CD4-positive, CD25-positive, alpha-beta regulatory T cell (primary cell): Measurements from ENCODE around the gene BTBD16. TPM values are rescaled to one million over a fixed set of nuclear protein-coding genes. Genes with fewer than 3 reads are reported as not detected.

Experiments
- ATAC-seq, 2 donors: fragments of 150-1000 bp; cut with Tn5 transposase; one replicate each; pipeline ENCODE4 v1.10.0; 2021; ENCODE audit warnings: low read depth in 2 of 2, moderate number of reproducible peaks in 2 of 2, moderate library complexity in 1 of 2
- DNase-seq, 3 donors: peaks; one replicate each; pipeline versions ENCODE4 v3.0.0 to v3.0.0-alpha.2; 2012 to 2022; ENCODE audit warnings: mixed read lengths in 1 of 3
- H3K27ac ChIP-seq: one replicate; pipeline ENCODE4 v1.7.0; 2013; ENCODE audit warnings: mild to moderate bottlenecking, low read length; ENCODE audit not compliant: insufficient read depth, poor library complexity, severe bottlenecking
- H3K27me3 ChIP-seq: one replicate; pipeline ENCODE4 v1.7.0; 2013; ENCODE audit warnings: low read length; ENCODE audit not compliant: control insufficient read depth, insufficient read depth
- H3K36me3 ChIP-seq: one replicate; pipeline ENCODE4 v1.7.0; 2013; ENCODE audit warnings: mild to moderate bottlenecking, low read length, moderate library complexity; ENCODE audit not compliant: control insufficient read depth, insufficient read depth
- H3K4me1 ChIP-seq: 2 replicates; pipeline ENCODE4 v1.7.0; 2013; ENCODE audit warnings: mild to moderate bottlenecking, low read length; ENCODE audit not compliant: insufficient read depth, control insufficient read depth, poor library complexity, severe bottlenecking
- H3K4me3 ChIP-seq: one replicate; pipeline ENCODE4 v1.7.0; 2013; ENCODE audit warnings: low read depth, mild to moderate bottlenecking, low read length, moderate library complexity
- H3K9me3 ChIP-seq, 2 experiments: 1 replicate in 1 of 2; 2 replicates in 1 of 2; pipeline ENCODE4 v1.7.0; 2013; ENCODE audit warnings: low read length in 2 of 2, mild to moderate bottlenecking in 1 of 2, moderate library complexity in 1 of 2; ENCODE audit not compliant: control insufficient read depth in 2 of 2
- H3K27ac Mint-ChIP-seq, 3 donors: one replicate each; pipeline ENCODE4 v1.8.0; 2020 to 2022; ENCODE audit warnings: mild to moderate bottlenecking in 3 of 3, mixed read lengths in 3 of 3, moderate library complexity in 2 of 3
- H3K27me3 Mint-ChIP-seq: one replicate; pipeline ENCODE4 v1.8.0; 2022; ENCODE audit warnings: mild to moderate bottlenecking, mixed read lengths
- H3K36me3 Mint-ChIP-seq: one replicate; pipeline ENCODE4 v1.8.0; 2020; ENCODE audit warnings: mixed read lengths
- H3K4me1 Mint-ChIP-seq, 4 donors: one replicate each; pipeline ENCODE4 v1.8.0; 2020 to 2022; ENCODE audit warnings: mixed read lengths in 4 of 4, mild to moderate bottlenecking in 1 of 4
- H3K4me3 Mint-ChIP-seq, 4 donors: one replicate each; pipeline ENCODE4 v1.8.0; 2020 to 2022; ENCODE audit warnings: mild to moderate bottlenecking in 4 of 4, mixed read lengths in 4 of 4, moderate library complexity in 3 of 4
- H3K9me3 Mint-ChIP-seq, 7 donors: one replicate each; pipeline ENCODE4 v1.8.0; 2020 to 2022; ENCODE audit warnings: mixed read lengths in 7 of 7, mild to moderate bottlenecking in 3 of 7, moderate library complexity in 2 of 7
- polyA plus RNA-seq, 4 donors: library from polyadenylated mRNA; unstranded; fragments of 300-500 nt; fragmentation: Illumina TruSeq; gene quantifications; one replicate each; pipeline ENCODE4 v1.2.3, GENCODE V29; 2021
- total RNA-seq: library from RNA; stranded (reverse); gene quantifications from one replicate; pipeline ENCODE4 v1.2.3, GENCODE V29; 2022

Gene BTBD16
- total and polyA plus RNA-seq, 5 donors from 2014 or later, result 0.12 to 0.15 TPM; not detected in 3

DNA sequence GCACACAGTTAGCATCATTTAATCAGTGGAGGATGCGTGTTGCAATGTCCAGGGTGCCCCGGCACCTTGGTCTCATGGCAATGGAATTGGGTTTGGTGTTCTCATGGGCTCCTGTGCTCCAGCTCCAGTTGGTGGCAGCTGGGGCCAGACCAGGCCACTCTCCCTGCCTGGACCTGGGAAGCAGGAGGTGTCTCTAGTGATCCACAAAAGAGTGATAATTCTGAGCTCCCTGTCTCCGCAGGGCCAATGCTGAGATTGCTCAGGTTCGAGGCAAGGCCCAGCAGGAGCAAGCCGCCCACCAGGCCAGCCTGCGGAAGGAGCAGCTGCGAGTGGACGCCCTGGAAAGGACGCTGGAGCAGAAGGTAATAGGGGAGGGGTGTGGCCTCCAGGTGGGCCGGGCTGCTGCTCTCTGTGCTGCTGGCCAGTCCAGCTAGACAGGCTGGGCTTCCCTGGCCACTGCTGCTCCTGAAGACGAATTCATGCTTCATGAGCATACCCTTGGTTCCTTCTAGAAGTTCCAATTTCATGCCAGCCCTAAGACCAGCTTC, 21.7 kb upstream of the BTBD16 start:
- H3K4me1 Mint-ChIP-seq, result no peaks in the 10 kb centered on the region
- H3K4me3 Mint-ChIP-seq, result no peak overlapping the region
- H3K4me3 ChIP-seq, result no peak overlapping the region
- no peaks in the 10 kb centered on the region for H3K9me3 ChIP-seq
- H3K9me3 Mint-ChIP-seq, result peaks cover 0 to 1% (median 0%) of the 10 kb centered on the region in 7 donors
- no peaks in the 10 kb centered on the region for H3K36me3 Mint-ChIP-seq
- H3K4me1 ChIP-seq, result no peaks in the 10 kb centered on the region
- peaks cover 6% of the 10 kb centered on the region for H3K27me3 Mint-ChIP-seq
- DNase-seq, result no peak
- H3K27ac ChIP-seq, result no peak overlapping the region
- ATAC-seq, result no peak
- H3K27me3 ChIP-seq, result no peaks in the 10 kb centered on the region
- H3K27ac Mint-ChIP-seq, result no peak overlapping the region
- H3K36me3 ChIP-seq, result no peaks in the 10 kb centered on the region

DNA sequence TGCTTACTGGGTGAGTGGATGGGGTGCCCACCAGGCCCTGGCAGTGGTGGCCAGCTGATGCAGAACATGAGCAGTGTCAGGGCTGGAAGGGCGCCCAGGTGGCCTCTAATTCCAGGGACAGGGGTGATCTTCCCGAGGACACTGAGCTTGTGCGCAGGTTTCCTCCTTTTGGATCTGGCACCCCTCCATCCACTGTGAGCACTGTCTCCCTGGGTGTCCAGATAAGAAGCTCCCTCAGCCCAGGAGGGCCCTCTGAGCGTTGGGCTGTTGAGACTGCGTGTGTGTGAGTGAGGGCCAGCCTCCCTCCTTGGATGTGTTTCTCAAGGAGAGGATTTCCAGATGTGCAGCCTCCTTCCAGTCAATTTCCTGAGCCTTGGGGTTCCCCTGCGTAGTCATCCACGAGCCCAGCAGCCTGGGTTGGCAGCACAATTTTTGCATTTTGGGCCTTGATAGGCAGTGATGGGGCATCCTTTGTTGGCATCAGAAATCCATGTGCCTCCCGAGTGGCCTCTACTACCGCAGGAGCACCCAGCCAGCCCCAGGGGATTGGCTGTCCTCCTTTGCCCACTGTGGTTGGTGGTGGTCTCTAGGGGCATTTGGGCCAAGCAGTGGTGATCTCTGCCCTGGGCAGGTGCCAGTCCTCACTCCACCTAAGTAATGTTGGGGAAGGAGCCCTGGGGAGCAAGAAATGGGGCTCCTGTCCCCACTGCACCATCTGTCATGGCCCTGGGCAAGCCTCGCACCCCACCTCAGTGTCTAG, 20.9 kb upstream of the BTBD16 start:
- no peaks in the 10 kb centered on the region for H3K36me3 ChIP-seq
- H3K27me3 Mint-ChIP-seq, result peaks cover 6% of the 10 kb centered on the region
- H3K27ac ChIP-seq, result no peak overlapping the region
- DNase-seq (no peak), ATAC-seq (no peak)
- H3K4me1 Mint-ChIP-seq, result no peaks in the 10 kb centered on the region
- H3K4me1 ChIP-seq, result no peaks in the 10 kb centered on the region
- no peaks in the 10 kb centered on the region for H3K36me3 Mint-ChIP-seq
- no peak overlapping the region for H3K4me3 ChIP-seq
- H3K9me3 ChIP-seq, result no peaks in the 10 kb centered on the region
- H3K27ac Mint-ChIP-seq, result no peak overlapping the region
- peaks cover 0 to 1% (median 0%) of the 10 kb centered on the region in 7 donors for H3K9me3 Mint-ChIP-seq
- no peaks in the 10 kb centered on the region for H3K27me3 ChIP-seq
- no peak overlapping the region for H3K4me3 Mint-ChIP-seq

GRCh38 chr10:122251459-122252255, 19.4 kb upstream of the BTBD16 start:
- DNase-seq (no peak), ATAC-seq (no peak)
- no peaks in the 10 kb centered on the region for H3K9me3 ChIP-seq
- H3K36me3 ChIP-seq, result no peaks in the 10 kb centered on the region
- no peaks in the 10 kb centered on the region for H3K36me3 Mint-ChIP-seq
- H3K4me1 Mint-ChIP-seq, result no peaks in the 10 kb centered on the region
- H3K4me3 ChIP-seq, result no peak overlapping the region
- H3K9me3 Mint-ChIP-seq, result peaks cover 0 to 1% (median 0%) of the 10 kb centered on the region in 7 donors
- H3K27me3 ChIP-seq, result no peaks in the 10 kb centered on the region
- H3K27ac Mint-ChIP-seq, result no peak overlapping the region
- no peak overlapping the region for H3K27ac ChIP-seq
- no peak overlapping the region for H3K4me3 Mint-ChIP-seq
- H3K4me1 ChIP-seq, result no peaks in the 10 kb centered on the region
- H3K27me3 Mint-ChIP-seq, result peaks cover 6% of the 10 kb centered on the region

- no peaks in the 10 kb centered on the region for H3K36me3 Mint-ChIP-seq
- peaks cover 10% of the 10 kb centered on the region for H3K27me3 Mint-ChIP-seq
- DNase-seq (no peak), ATAC-seq (no peak)
- no peak overlapping the region for H3K4me3 ChIP-seq
- no peaks in the 10 kb centered on the region for H3K27me3 ChIP-seq
- no peaks in the 10 kb centered on the region for H3K36me3 ChIP-seq
- no peaks in the 10 kb centered on the region for H3K4me1 ChIP-seq
- H3K9me3 Mint-ChIP-seq, result peaks cover 0 to 3% (median 0%) of the 10 kb centered on the region in 7 donors
- H3K27ac ChIP-seq, result no peak overlapping the region
- no peak overlapping the region for H3K27ac Mint-ChIP-seq
- H3K4me1 Mint-ChIP-seq, result no peaks in the 10 kb centered on the region
- no peaks in the 10 kb centered on the region for H3K9me3 ChIP-seq
- H3K4me3 Mint-ChIP-seq, result no peak overlapping the region
Observed at GRCh38 chr10:122252805-122253204, 18.3 kb upstream of the BTBD16 start.

DNA sequence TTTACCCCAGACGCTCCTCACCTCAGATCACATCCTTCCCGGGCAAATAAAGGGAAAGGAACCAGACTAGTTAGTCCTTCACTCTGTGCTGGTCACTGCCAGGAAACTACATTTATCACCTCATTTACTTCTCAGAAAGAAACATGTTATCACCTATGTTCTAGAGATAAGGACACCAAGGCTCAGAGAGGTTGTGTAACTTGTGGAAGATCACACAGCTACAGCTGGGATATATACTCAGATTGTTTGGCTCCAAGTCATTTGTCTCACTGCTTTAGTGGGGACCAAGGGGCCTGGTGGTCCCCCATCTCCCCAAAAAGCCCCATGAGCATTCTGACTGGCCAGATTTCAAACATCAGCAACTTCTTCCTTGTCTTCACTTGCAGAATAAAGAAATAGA, 17.5 kb upstream of the BTBD16 start:
- DNase-seq, result no peak
- Histone ChIP-seq H3K27ac (no peak overlapping the region), H3K27me3 (no peaks in the 10 kb centered on the region), H3K36me3 (no peaks in the 10 kb centered on the region), H3K4me3 (no peak overlapping the region), H3K4me1 (no peaks in the 10 kb centered on the region), H3K9me3 (no peaks in the 10 kb centered on the region)
- ATAC-seq, result no peak
- H3K9me3 Mint-ChIP-seq, result peaks cover 0 to 3% (median 0%) of the 10 kb centered on the region in 7 donors
- H3K27ac Mint-ChIP-seq, result no peak overlapping the region
- no peak overlapping the region for H3K4me3 Mint-ChIP-seq
- H3K27me3 Mint-ChIP-seq, result peaks cover 12% of the 10 kb centered on the region
- no peaks in the 10 kb centered on the region for H3K4me1 Mint-ChIP-seq
- H3K36me3 Mint-ChIP-seq, result no peaks in the 10 kb centered on the region

GRCh38 chr10:122254831-122255230, 16.3 kb upstream of the BTBD16 start:
- Histone ChIP-seq H3K27ac (no peak overlapping the region), H3K27me3 (no peaks in the 10 kb centered on the region), H3K4me3 (no peak overlapping the region), H3K9me3 (no peaks in the 10 kb centered on the region), H3K36me3 (no peaks in the 10 kb centered on the region), H3K4me1 (no peaks in the 10 kb centered on the region)
- ATAC-seq (no peak), DNase-seq (no peak)
- Mint-ChIP-seq H3K27me3 (peaks cover 12% of the 10 kb centered on the region), H3K27ac (no peak overlapping the region), H3K9me3 (peaks cover 0 to 3% (median 0%) of the 10 kb centered on the region in 7 donors), H3K4me3 (no peak overlapping the region), H3K4me1 (no peaks in the 10 kb centered on the region), H3K36me3 (no peaks in the 10 kb centered on the region)

DNA sequence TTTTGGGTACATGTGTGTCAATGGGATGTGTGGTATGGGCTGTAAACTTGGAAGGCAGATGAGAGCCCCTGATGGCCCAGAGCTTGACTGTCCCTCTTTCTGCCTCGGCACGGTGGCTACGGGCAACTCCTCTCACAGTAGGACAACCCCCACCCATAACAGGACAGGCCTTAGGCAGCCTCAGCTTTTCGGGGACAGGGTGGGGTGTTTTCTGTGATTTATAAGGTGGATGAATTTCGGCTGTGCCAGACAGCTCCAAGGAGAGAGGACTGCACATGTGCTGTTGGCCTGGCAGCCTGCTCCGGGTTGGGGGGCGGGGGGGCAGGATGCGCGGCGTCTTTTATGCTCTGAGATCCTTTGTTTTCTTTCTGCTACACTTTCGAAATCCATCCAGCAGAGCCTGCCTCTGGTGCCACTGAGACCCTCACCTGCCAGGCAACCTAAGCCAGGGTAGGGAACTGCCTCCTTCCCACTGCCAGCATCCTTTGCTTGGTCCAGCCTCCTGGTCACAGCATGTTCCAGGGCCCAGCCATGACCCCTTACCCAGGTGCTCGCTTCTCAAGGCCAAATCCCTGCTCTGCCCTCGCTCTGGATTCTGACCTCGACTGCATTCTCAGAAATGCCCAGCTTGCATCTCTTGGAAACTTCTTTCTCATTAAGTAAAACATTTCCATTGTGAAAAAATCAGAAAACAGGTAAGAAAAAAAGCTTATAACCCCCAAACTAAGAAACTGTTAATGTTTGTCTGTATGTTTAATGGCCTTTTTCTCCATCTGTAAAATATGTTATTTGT, 15.4 kb upstream of the BTBD16 start:
- Mint-ChIP-seq H3K27me3 (peaks cover 12% of the 10 kb centered on the region), H3K4me3 (no peak overlapping the region), H3K4me1 (no peaks in the 10 kb centered on the region), H3K27ac (no peak overlapping the region), H3K9me3 (peaks cover 0 to 3% (median 0%) of the 10 kb centered on the region in 7 donors), H3K36me3 (no peaks in the 10 kb centered on the region)
- DNase-seq (no peak), ATAC-seq (no peak)
- no peaks in the 10 kb centered on the region for H3K9me3 ChIP-seq
- H3K4me3 ChIP-seq, result no peak overlapping the region
- H3K27ac ChIP-seq, result no peak overlapping the region
- H3K4me1 ChIP-seq, result no peaks in the 10 kb centered on the region
- H3K27me3 ChIP-seq, result no peaks in the 10 kb centered on the region
- H3K36me3 ChIP-seq, result no peaks in the 10 kb centered on the region
